Stimulated activated CD8-positive, alpha-beta memory T cell treated with anti-CD3 and anti-CD28 coated beads, Interleukin-15, amount 100 ng/mL, for 24 hours (primary cell): ENCODE data around the gene PLCD3.

ENCODE experiments used
- DNase-seq: peaks from one replicate; pipeline ENCODE4 v3.0.0-alpha.2; 2020; ENCODE audit warnings: low read depth

PLCD3 gene

DNA sequence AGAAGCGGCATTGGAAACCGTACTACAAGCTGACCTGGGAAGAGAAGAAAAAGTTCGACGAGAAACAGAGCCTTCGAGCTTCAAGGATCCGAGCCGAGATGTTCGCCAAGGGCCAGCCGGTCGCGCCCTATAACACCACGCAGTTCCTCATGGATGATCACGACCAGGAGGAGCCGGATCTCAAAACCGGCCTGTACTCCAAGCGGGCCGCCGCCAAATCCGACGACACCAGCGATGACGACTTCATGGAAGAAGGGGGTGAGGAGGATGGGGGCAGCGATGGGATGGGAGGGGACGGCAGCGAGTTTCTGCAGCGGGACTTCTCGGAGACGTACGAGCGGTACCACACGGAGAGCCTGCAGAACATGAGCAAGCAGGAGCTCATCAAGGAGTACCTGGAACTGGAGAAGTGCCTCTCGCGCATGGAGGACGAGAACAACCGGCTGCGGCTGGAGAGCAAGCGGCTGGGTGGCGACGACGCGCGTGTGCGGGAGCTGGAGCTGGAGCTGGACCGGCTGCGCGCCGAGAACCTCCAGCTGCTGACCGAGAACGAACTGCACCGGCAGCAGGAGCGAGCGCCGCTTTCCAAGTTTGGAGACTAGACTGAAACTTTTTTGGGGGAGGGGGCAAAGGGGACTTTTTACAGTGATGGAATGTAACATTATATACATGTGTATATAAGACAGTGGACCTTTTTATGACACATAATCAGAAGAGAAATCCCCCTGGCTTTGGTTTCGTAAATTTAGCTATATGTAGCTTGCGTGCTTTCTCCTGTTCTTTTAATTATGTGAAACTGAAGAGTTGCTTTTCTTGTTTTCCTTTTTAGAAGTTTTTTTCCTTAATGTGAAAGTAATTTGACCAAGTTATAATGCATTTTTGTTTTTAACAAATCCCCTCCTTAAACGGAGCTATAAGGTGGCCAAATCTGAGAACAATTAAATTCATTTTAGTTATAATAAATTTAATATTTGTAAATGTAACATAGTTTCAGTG, 17.7 kb upstream of the PLCD3 start:
- DNase-seq = no peak

DNA sequence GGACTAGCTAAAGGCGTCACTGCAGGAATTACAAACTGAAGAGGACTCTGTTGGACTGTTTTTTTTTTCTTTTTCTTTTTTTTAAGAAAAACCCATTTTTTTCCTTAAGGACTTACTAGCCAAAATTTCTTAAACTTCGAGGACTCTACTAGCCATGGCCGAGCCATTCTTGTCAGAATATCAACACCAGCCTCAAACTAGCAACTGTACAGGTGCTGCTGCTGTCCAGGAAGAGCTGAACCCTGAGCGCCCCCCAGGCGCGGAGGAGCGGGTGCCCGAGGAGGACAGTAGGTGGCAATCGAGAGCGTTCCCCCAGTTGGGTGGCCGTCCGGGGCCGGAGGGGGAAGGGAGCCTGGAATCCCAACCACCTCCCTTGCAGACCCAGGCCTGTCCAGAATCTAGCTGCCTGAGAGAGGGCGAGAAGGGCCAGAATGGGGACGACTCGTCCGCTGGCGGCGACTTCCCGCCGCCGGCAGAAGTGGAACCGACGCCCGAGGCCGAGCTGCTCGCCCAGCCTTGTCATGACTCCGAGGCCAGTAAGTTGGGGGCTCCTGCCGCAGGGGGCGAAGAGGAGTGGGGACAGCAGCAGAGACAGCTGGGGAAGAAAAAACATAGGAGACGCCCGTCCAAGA, 16.8 kb upstream of the PLCD3 start:
- DNase-seq = no peak

DNA sequence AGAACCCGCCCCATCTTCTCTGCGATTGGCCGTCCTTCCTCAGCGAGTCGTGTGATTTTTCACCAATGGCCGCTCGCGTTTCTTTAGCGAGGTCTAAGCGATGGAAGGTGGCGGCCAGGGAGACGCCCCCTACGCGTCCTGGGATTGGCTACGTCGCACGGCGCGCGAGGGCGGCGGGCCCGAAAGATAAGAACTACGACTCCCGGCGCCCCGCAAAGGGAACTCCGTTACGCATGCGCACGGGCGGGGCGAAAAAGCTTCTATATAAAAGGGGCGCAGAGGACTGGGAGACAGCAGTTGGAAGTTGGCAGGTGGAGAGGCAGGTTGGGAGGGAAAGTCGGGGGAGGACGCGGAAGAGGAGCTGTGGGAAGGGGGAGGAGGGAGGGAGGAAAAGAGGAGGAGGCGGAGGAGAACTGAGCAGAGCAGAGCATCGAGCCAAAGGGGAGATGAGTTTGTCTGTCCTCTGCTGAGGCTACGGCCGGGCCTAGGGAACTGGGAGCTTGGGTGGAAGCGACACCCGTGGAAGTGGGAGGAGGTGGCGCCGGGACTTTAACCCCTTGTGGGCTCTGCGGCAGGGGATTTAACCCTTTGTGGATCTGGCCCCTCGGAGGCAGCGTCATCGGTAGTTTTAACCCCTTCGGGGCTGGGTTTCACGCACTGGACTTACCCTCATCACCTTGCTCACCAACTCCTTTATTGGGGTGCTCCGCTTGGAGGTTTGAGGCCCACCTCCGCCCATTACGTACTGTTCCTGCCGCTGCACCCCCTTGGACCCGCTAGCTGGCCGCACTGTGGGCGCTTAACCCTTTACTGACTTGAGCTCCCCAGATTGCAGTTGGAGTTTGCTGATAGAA, 16.1 kb upstream of the PLCD3 start, which contains the start of gene HEXIM1:
HEXIM1 (plus strand) TSS at position 293 of the 854 bp plus-strand sequence. CDS start 716 bp downstream, outside the sequence.
- peak; percentile 96 for DNase-seq

DNA sequence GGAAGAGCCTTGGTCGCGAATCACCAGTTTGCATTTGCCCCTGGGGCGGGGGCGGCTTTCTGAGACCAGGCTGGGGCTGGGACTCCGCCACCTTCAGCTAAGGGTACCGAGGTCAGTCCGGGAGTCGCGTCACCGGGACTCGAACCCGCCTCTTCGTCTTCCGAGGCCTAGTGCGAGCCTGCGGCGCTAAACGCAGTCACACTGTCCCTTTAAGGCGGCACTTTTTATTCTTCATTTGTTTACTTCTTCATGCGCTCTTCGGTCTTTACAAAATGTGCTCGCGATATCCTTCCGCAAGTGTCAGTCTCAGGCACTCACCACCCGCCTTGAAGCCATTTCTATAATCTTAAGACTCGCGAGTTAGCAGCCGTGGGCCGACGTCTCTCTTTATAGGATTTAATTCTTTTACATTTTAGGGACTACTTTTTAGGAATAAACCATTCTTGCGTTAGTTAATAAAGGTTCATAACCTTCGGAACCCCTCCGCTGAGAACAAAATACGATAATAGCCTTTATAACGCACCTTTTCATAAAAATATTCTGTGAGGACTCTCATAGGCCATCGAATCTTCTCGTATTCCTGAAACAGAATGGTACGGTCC, 15.4 kb upstream of the PLCD3 start:
- DNase-seq = peak; percentile 57

DNA sequence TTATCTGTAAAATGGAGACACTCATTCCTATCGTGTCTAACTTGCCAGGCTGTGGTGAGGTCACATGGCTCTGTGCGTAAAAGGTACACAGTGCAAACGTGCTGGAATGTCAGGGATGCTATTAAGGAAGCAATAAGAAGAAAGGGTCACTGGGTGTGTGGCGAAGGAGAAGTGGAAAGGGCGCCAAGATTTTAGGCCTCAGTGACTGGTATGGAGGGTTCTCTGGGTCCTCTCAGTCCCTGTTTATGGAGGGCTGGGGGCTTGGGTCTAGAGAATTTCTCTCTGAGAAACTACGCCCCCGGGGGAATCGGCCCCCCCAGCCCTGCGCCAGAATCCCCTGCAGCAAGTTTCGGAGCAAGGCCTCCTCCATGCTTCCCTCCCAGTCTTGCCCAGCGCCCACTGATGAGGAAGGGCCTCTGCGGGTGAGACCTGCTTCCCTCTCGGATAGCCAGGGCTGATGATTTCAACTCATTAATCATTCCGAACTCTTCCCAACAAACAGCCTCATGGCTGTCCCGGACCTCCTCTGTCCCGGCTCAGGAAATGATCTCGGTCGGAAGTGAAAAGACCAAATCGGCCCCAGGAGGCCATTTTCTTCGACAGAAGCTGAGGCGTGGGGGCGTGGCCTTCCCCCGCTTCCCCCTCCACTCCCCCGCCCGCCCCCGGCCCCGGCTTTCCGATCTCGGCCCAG, 14.7 kb upstream of the PLCD3 start:
- no peak for DNase-seq

DNA sequence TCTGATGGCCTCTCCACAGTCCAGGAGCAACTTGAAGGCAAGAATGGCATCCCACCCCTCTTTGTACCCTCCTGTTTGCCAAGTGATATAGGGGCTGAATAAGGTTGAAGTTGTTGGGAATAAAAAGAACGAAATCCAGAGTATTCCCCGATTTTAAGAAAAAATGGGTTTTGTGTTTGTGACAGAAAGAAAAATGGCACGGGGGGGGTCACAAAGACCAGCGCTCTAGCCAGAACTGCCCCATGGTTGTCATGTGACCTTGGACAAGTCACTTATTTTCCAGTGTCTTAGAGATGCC, 14.2 kb upstream of the PLCD3 start:
- DNase-seq = no peak

DNA sequence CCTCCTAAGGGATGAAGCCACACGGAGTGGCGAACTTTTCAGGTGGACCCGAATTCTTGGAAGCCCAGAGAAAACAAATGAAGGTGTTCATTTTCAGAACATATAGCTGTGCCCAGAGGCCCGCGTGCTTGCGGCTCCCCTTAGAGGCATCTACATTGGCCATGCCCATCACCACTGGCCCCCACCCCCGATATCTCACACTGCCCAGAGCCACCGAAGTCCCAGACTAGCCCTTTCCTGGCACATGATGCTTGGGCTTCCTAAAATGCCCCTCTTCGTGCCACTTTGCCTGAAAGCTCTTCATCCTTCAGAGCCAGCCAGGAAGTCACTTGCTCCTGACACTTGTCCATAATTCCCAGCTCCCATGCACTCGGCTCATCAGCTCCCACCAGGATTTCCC, 13.9 kb upstream of the PLCD3 start:
- DNase-seq = no peak

DNA sequence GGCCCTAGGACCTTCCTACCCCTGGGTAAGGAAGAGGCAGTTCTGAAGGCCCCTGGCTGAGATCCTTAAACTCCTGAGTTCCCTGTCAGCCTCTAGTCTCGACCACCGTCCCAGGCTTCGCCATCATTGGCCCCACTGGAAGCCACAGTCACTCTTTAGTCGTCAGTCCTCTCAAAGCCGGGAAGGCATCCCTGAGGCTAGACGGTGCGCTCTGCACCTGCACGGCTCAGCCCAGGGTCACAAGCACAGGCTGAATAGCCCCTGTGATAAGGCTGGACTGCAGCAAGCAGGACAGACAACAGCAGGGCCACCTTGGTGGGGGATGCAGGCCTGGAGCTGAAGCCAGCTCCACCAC, 12.7 kb upstream of the PLCD3 start:
- no peak for DNase-seq

DNA sequence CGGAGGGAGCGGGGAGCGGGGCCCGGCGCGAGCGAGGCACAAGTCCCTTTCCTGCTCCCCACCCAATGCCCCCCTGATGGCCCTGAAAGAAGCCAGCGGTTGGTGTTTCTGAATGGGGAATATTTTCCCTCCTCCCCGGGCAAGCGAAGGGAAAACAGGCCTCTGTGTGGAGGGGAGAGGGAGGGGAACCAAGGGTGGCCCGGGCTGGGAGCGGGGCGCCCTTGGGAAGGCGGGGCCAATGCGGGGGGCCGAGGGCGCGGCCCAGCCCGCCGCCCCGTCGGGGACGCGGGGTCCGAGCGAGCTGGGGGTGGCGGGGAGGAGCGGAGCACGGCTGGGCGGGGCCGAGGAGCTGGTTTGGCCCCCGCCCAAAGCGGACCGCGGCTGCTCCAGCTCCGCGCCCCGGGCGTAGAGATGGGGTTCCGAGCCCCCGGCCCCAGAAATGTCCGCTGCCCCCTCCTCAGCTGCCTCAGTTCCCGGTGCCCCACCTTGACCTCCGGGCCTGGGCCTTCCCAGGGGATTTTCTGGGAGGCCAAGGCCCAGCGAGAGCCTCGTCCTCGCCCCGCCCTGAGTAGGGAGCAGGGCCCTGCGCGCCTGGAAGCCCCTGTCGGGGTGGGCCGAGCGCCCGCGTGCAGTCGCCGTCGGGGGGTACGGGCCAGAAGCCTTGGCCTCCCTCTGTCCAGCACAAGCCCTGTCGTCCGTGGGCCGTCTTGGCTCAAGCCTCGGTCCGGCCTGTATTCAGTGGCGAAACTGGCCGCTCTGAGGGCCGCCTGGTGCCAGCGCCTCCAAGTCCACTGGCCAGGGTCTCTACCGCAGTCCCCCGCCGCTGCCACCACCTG, 12.1 kb upstream of the PLCD3 start:
- no peak for DNase-seq

DNA sequence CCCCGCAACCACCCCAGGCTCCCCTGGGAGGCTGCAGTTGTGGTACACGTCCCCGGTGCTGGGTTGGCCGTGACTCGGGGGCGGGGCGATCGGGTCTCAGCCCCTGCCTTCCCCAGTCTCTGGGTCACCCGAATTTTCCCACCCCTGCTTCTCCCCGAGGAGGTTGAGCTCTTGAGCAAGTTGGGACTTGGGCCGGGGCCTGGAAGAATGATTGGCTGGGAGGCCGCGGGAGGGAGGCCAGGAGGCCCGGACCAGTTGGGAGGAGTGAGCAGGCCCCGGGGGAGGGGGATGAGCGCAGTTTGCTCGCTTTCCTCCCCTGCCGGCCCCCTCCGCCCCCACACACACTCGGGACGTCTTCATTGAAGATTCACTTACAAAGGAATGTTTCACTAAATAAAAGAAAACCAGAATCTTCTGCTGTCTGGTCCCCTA, 11.5 kb upstream of the PLCD3 start:
- no peak for DNase-seq

DNA sequence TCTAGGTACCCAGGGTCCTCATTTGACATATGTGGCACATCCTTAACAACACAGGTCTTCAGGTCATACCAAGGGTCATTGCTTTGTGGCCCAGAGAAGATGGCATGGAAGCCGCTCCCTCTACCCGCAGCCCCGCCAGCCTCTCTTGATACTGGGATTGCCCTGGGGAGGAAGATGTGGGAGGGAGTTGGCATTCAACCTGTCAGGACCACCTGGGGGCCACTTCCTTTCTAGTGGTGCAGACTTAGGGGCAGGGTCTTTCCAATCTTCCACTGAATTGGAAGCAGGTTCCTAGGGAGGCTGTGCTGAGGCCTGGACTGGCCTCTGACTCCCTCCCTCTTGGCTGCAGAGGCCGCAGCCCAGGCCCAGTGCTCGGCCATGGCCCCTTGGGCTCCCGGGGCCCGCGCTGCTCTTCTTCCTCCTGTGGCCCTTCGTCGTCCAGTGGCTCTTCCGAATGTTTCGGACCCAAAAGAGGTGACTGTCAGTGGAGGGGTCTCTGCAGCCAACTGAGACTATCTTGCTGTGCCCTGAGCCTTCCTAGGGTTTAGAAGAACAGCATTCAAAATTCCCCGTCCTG, 10.9 kb upstream of the PLCD3 start:
- no peak for DNase-seq

DNA sequence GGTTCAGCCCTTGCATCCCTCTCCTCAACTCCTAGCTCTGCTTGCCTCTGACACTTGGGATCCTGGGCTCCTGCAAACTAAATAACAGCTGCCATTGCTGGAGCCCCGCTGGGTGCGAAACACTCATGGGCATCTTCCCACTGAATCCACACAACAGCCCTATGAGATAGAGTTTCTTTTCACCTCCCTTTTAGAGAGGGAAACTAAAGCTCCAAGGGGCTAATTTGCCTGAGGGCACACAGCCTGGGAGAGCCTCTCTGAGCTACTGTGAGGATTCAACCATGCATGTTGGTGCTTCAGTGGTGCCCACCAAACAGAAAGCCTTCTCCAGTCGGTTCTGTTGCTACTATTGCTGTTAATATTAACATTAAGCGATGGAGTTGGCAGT, 7.2 kb upstream of the PLCD3 start:
- DNase-seq = no peak

DNA sequence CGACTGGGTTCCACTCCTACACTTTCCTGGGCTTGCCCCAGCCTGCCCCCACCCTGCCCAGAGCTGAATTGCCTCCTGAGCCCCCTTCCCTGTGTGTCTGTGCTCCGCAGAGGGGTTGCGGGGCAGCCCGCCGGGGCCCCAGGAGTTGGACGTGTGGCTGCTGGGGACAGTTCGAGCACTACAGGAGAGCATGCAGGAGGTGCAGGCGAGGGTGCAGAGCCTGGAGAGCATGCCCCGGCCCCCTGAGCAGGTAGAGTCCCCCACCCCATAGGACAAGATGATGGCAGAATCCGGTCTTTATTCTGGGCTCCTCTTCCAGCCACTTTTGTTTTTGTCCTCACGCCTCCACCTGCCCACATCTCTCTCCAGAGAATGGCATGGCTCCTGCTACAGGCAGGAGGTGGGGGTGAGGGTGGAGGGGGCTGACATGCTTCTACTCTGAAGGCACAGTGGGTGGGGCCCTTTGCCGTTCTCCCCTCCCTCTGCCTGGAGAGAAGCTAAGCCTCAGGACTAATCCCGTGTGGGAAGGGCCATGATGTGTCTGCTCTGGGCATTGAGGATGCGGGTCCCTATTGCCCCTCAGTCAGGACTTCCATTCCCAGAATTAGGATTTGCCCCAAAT, 6.7 kb upstream of the PLCD3 start:
- no peak for DNase-seq

DNA sequence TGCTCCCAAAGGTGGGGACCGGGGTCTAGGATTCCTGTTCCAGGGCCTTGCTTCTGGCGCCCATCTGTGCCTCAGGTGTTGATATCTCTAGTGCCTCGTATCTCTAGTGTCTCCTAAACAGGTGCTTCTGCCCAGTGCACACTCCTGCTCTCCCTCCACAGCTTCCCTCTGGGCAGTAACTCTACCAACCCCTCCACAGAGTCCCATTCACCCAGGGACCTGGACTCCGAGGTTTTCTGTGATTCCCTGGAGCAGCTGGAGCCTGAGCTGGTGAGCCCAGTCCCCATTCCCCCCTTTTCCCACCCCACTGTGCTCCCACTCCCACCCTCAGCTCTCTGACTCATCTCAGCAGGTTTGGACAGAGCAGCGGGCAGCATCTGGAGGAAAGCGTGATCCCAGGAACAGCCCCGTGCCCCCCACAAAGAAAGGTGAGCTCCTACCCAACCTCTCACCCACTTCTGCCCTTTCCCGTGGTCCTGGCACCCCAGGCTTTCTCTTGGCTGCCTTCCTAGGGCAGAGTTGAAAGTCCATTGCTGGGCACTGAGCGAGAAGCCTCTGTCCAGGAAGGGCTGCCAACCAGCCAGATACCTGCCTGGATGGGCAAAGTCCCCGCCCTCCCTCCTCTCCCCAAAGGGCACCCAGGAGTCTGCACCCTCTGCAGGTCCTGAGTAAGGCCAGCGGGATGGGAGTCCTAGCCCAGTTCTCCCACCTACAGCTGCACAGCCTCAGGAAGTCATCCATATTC, 5.4 kb upstream of the PLCD3 start:
- DNase-seq = no peak

DNA sequence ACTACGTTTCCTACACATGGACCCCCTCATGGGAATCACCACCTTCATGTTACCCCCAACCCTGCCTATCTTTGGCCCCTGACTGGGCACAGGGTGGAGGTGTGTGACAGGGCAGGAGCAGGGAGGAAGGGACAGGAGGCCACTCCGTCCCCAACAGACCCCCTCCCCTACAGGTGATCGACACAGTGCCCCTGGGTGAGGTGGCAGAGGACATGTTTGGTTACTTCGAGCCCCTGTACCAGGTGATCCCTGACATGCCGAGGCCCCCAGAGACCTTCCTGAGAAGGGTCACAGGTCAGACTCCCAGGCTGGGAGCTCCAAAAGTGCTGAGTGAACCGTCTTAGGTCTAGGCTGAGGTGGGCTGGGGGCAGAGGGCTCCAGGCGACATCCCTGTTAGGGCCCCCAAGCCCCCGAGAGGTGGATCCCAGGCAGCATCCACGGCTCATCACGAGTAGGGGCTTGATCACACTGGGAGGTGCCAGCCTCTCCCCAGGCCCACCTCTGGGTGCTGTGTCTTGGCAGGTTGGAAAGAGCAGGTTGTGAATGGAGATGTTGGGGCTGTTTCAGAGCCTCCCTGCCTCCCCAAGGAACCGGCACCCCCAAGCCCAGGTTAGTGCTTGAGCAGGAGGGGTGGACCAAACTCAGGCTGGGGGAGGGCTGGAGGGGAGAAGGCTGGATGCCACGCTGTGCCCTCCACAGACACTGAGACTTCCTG, 4.7 kb upstream of the PLCD3 start:
- no peak for DNase-seq

DNA sequence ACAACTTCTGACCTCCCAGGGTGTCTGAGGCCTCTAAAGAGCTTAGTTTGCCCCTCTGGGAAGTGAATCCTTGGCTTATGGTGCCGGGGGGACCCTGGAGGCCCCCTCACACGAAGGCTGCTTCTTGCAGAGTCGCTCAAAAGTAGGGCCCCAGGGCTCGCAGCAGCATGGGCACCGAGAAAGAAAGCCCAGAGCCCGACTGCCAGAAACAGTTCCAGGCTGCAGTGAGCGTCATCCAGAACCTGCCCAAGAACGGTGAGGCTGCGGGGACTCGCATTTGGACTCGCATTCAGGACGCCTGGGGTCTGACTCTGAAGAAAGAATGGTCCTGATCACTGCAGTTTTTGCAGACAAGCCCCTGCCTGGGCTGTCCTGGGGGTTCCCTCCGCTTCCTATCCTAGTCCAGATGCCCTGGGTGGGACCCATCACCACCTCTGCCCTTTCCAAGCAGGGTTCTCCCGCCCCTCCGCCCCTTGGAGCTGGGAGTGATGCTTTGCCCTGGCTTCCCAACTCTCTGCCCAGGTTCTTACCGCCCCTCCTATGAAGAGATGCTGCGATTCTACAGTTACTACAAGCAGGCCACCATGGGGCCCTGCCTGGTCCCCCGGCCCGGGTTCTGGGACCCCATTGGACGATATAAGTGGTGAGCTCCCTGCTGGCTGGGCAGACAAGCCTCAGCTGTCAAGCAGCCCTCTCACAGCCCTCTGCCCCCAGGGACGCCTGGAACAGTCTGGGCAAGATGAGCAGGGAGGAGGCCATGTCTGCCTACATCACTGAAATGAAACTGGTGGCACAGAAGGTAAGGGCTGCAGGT, 3.9 kb upstream of the PLCD3 start:
- no peak for DNase-seq

DNA sequence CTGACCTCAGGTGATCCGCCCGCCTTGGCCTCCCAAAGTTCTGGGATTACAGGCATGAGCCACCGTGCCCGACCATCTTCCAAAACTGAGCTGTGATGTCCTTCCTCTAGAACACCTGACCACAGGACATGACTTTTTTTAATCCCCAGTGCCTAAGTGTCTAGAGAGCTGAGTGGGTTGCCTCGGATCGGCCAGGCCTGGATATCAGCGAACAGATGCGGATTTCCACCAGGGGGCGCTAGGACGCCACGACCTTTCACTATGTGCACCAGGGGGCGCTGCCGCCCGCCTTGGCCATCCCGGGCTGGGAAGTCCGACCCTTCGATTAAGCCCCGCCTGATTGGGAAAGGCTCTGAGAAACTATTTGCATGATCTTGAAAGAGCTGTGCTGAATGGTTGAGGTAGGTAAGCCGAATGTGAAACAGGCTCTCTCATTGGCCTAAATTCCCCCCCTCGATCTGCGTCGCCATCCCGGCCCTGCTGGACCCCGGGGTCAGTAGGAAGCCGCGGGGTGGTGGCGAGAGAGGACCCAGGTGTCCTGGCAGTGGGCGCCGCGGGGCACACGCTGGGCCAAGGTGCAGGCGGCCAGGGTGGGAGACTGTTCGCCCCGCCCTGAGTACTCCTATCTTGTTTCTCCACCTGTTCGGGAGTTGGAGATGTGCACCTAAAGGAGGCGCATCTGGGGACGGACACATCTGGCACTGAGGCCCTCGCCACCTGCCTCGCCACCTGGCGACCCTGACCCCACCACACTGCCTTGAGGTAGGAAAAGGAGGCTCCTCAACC, 3.1 kb upstream of the PLCD3 start, which contains the start of gene ACBD4:
ACBD4 (plus strand) TSS at position 496 of the 786 bp plus-strand sequence. CDS start 458 bp downstream, outside the sequence.
- peak; percentile 98 for DNase-seq
